ENCODE results near the gene SNX25.

SNX25 gene

DNA sequence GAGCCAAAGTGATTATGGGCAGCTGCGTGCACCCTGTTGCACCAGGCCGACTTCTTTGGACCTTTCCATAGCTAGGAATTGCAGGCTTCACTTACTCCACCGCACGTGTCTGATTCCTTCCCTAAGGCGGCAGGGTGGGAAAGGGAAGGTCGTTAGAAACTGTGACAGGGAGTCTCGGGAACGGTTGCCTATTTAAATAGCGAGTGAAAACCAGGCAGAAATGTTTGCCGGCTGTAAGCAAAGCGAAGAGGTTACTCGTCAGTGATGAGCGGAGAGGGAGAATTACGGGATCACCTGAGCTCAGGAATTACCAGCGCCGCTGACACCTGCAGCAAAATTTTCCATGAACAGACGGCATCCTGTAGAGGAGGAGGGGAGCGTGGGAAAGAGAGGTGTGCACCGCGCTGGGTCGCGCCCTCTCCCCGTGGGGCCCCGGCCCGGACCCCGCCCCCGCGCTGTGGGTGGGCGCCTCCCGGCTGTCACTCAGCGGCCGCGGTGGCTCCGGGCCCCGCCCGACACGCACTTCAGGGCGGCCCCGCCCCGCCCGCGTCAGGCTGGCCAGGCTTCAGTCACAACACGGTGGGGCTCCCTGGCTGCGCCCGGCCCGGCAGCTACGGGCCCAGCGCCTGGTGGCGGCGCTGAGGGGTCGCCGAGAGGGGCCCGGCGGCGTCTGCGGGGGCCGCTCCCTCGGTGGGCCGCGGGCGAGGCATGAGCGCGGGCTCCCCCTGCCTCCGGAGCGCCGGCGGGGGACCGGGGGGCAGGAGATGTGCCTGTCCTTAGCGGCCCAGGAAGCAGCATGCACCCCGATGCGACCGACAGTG is at the start of gene SNX25:
Gene SNX25 (plus strand): TSS at position 568 of the 821 bp plus-strand sequence. CDS start 229 bp downstream, at position 797.
- Histone ChIP-seq H3K4me3 (ENCODE audit: severe bottlenecking) (peak within 1 kb of the TSS; percentile 72), H3K27ac (ENCODE audit: poor library complexity, severe bottlenecking) (peak within 1 kb of the TSS; percentile 28), H3K9me3 (ENCODE audit: severe bottlenecking) (no peaks in the 10 kb centered on the region), H3K36me3 (ENCODE audit: low read depth) (no peaks in the 10 kb centered on the region), H3K27me3 (ENCODE audit: insufficient read depth, poor library complexity, severe bottlenecking) (no peaks in the 10 kb centered on the region), H3K4me1 (ENCODE audit: insufficient read depth, poor library complexity, severe bottlenecking) (peaks cover 11% of the 10 kb centered on the region)
- TF ChIP-seq CTCF (IDR thresholded peaks at IDR 0.05; ENCODE audit: poor library complexity, severe bottlenecking): peak; percentile 44
- DNase-seq (ENCODE audit: low spot score) (no peak), ATAC-seq (ENCODE audit: low read depth) (peak; percentile 86)

DNA sequence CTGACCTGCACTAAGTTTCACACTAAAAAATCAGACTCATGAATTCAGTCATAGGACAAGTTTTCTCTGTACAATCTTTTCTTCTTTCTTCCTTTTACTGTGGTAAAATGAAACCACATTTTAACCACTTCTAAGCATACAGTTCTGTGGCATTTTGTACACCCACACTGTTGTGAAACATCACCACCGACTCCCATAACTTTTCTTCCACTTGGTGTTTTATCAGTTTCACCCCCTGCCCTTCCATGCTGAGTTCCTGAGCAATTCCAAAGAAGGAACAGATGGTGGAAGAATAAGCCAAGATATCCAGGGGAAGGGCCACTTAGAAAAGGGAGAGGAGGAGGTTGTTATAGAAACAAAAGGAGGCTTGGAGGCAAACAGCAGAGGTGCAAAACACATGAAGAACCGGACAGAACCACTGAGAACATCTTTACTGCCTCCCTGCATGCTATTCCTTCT is 43.8 kb upstream of the SNX25 start:
- H3K9me3 ChIP-seq (ENCODE audit: severe bottlenecking): no peaks in the 10 kb centered on the region
- H3K4me3 ChIP-seq (ENCODE audit: severe bottlenecking): no peak overlapping the region
- H3K4me1 ChIP-seq (ENCODE audit: insufficient read depth, poor library complexity, severe bottlenecking): no peaks in the 10 kb centered on the region
- DNase-seq (ENCODE audit: low spot score) (no peak), ATAC-seq (ENCODE audit: low read depth) (no peak)
- no peak for TF ChIP-seq CTCF (IDR thresholded peaks at IDR 0.05; ENCODE audit: poor library complexity, severe bottlenecking)
- H3K36me3 ChIP-seq (ENCODE audit: low read depth): peaks cover 63% of the 10 kb centered on the region
- no peak overlapping the region for H3K27ac ChIP-seq (ENCODE audit: poor library complexity, severe bottlenecking)
- H3K27me3 ChIP-seq (ENCODE audit: insufficient read depth, poor library complexity, severe bottlenecking): no peaks in the 10 kb centered on the region

DNA sequence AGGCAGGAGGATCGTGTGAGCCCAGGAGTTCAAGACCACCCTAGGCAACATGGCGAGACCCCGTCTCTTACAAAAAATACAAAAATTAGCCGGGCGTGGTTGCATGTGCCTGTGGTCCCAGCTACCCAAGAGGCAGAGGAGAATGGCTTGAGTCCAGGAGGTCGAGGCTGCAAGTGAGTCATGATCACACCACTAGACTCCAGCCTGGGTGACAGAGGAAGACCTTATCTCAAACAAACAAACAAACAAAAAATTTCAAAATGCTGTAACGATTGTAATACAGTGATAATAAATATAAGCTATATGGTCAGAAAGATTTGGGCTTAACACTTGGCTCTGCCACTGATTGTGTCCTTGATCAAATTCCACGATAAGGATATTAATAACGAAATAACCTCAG is 42.2 kb upstream of the SNX25 start:
- Histone ChIP-seq H3K36me3 (ENCODE audit: low read depth) (peaks cover 55% of the 10 kb centered on the region), H3K9me3 (ENCODE audit: severe bottlenecking) (no peaks in the 10 kb centered on the region), H3K4me1 (ENCODE audit: insufficient read depth, poor library complexity, severe bottlenecking) (peaks cover 7% of the 10 kb centered on the region), H3K27me3 (ENCODE audit: insufficient read depth, poor library complexity, severe bottlenecking) (no peaks in the 10 kb centered on the region), H3K4me3 (ENCODE audit: severe bottlenecking) (no peak overlapping the region), H3K27ac (ENCODE audit: poor library complexity, severe bottlenecking) (no peak overlapping the region)
- DNase-seq (ENCODE audit: low spot score): no peak
- ATAC-seq (ENCODE audit: low read depth): no peak
- TF ChIP-seq CTCF (IDR thresholded peaks at IDR 0.05; ENCODE audit: poor library complexity, severe bottlenecking): no peak

- Histone ChIP-seq H3K9me3 (ENCODE audit: severe bottlenecking) (no peaks in the 10 kb centered on the region), H3K4me1 (ENCODE audit: insufficient read depth, poor library complexity, severe bottlenecking) (peaks cover 7% of the 10 kb centered on the region), H3K27me3 (ENCODE audit: insufficient read depth, poor library complexity, severe bottlenecking) (no peaks in the 10 kb centered on the region), H3K27ac (ENCODE audit: poor library complexity, severe bottlenecking) (no peak overlapping the region), H3K4me3 (ENCODE audit: severe bottlenecking) (no peak overlapping the region), H3K36me3 (ENCODE audit: low read depth) (peaks cover 59% of the 10 kb centered on the region)
- TF ChIP-seq CTCF (IDR thresholded peaks at IDR 0.05; ENCODE audit: poor library complexity, severe bottlenecking): no peak
- ATAC-seq (ENCODE audit: low read depth): no peak
- DNase-seq (ENCODE audit: low spot score): no peak
Observed at GRCh38 chr4:185171373-185172071, 37.9 kb upstream of the SNX25 start.
